Aorta (tissue), 5 donors: ENCODE measurements around the gene LRR1. TPM values are rescaled to one million over a fixed set of nuclear protein-coding genes. Genes with fewer than 3 reads are reported as not detected.

Experiments
- ATAC-seq: fragments of 200-7000 bp; cut with Tn5 transposase; one replicate; pipeline ENCODE4 v1.9.1; 2022; ENCODE audit warnings: moderate library complexity; ENCODE audit not compliant: low FRiP score
- DNase-seq, 2 donors: peaks; one replicate each; pipeline ENCODE4 v3.0.0-alpha.2; 2020
- H3K27ac ChIP-seq, 2 donors: one replicate each; pipeline ENCODE4 v1.5.1; 2013; ENCODE audit warnings: low read length in 2 of 2, mild to moderate bottlenecking in 2 of 2, moderate library complexity in 2 of 2, control low read depth in 1 of 2, inconsistent platforms in 1 of 2, low read depth in 1 of 2
- H3K27me3 ChIP-seq, 2 donors: one replicate each; pipeline ENCODE4 v1.6.1; 2013; ENCODE audit warnings: control low read depth in 1 of 2, low read length in 1 of 2, mild to moderate bottlenecking in 1 of 2, moderate library complexity in 1 of 2; ENCODE audit not compliant: insufficient read depth in 2 of 2, control insufficient read depth in 1 of 2
- H3K36me3 ChIP-seq, 2 donors: one replicate each; pipeline ENCODE4 v1.6.1; 2013; ENCODE audit warnings: control low read depth in 1 of 2, low read length in 1 of 2, mild to moderate bottlenecking in 1 of 2; ENCODE audit not compliant: insufficient read depth in 2 of 2, control insufficient read depth in 1 of 2
- H3K4me1 ChIP-seq, 2 donors: one replicate each; pipeline ENCODE4 v1.6.1; 2013; ENCODE audit warnings: low read length in 2 of 2, control low read depth in 1 of 2, mild to moderate bottlenecking in 1 of 2, moderate library complexity in 1 of 2; ENCODE audit not compliant: insufficient read depth in 2 of 2, control insufficient read depth in 1 of 2
- H3K4me3 ChIP-seq, 2 donors: one replicate each; pipeline ENCODE4 v1.5.1; 2013; ENCODE audit warnings: low read length in 2 of 2, control low read depth in 1 of 2, mild to moderate bottlenecking in 1 of 2
- H3K9me3 ChIP-seq: one replicate; pipeline ENCODE4 v1.6.1; 2013; ENCODE audit warnings: mild to moderate bottlenecking, low read length; ENCODE audit not compliant: control insufficient read depth
- WGBS, 2 donors: extraction: QIAGEN DNeasy Blood & Tissue Kit; methylation state at CpG; one replicate each; pipeline ENCODE4 v1.1.7; 2013; 5-methylcytosine and 5-hydroxymethylcytosine counted together
- intact Hi-C, 2 donors: fragments of 100-400 bp; cut with DNase I; formaldehyde crosslinking; loops; one replicate each; pipeline versions ENCODE4 v1.14.2 to v1.15.0; 2022
- polyA plus RNA-seq, 2 donors: library from polyadenylated mRNA; stranded (reverse); fragments of 200-250 nt; gene quantifications; one replicate each; pipeline ENCODE4 v1.2.3, GENCODE V29; 2013
- total RNA-seq, 2 donors: library from RNA; stranded (reverse); fragmentation: NEBNext Ultra II Directional; extraction: Animal tissue kit (Norgen Biotek cat#: 25700); gene quantifications; one replicate each; pipeline ENCODE4 v1.2.1, GENCODE V29; 2021
- donor health status: healthy with polysubstance abuse.
- donor health status: Bipolar disorder and iron deficiency.
- donor health status: DM: no; HTN: no; CAD: no.
- donor health status: DM: no; HTN: no; CAD: no.
- donor health status: DM: yes; HTN: yes; CAD: no.

Gene LRR1
- total and polyA plus RNA-seq, 4 donors: 5.2 to 14.3 (median 5.6) TPM

DNA sequence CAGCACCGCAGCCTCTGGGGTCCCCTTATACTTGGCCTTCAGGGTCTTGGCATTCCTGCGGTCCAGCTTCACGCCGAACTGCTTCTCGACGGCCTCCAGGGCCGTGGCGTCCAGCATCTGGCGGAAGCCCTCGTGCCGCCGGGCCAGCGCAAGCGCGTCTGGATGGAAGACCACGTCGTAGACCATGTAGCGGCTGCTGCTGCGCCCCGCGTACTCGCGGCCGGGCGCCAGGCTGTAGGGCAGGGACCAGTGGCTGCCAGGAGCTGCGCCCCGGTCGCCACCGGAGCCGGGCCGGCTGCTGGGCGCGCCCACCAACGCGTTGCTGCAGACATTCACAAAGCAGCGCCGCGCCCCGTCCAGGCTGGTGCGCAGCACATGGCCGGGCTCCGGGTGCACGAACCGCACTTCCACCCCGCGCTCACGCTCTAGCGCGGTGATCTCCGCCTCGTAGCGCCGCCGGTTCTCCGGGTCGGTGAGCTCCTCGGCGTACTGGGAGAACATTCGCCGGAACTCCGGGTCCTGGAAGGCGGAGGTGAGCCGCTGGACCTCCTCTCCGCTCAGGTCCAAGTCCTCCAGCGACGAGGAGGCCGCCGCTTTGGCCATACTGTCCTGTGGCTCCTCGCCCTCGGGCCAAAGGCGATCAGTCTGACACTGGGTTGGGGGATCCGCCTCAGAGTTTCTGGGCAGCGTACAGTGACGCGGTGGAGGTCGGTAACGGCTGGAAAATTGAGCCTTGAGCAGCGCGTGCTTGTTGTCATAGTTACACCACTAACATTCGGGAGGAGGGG, 36.0 kb downstream of the LRR1 start, which contains the start of gene DNAAF2:
DNAAF2 (minus strand) TSS at position 698 of the 788 bp plus-strand sequence; CDS start at position 603, 95 bp downstream.
- peak; percentile 71 to 87 for DNase-seq
- no peaks in the 10 kb centered on the region for H3K36me3 ChIP-seq
- no peaks in the 10 kb centered on the region for H3K27me3 ChIP-seq
- WGBS, 2 donors: 0 to 1% methylated on average over 69 to 80 of the region's 80 CpGs
- intact Hi-C loops: loop anchor here (2.0 to 10.0 kb wide), 3 partner anchors 58 to 220 kb away; partner anchors contain the start of genes KLHDC1 (in 2 of the 2), NEMF (in 2 of the 2) and KLHDC2 (in 1 of the 2)
- peak within 1 kb of the TSS; percentile 8 to 64 for H3K27ac ChIP-seq
- peaks cover 0 to 5% of the 10 kb centered on the region in 2 donors for H3K4me1 ChIP-seq
- H3K4me3 ChIP-seq: peak within 1 kb of the TSS; percentile 58 to 81
- peak; percentile 78 for ATAC-seq
- H3K9me3 ChIP-seq: no peaks in the 10 kb centered on the region

DNA sequence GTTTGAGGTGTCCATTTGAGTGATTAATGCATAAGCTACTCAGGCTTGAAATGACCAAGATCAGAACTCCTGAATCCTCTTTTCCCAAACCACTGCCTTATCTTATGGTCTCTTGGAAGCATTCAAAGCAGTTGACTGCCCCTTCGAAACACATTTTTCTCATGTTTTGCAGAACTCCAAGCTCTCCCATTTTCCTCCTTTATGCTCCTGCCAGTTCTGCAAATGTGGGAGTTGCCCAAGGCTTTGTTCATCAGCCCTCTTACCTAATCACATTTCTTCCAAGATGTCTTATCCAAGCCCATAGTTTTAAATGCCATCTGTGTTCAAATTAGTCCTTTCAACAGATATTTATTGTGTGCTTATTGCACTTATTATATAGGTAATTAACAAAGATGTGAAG, 38.1 kb downstream of the LRR1 start:
- ATAC-seq: no peak
- 71 to 82% methylated on average over 1 of the region's 1 CpG for WGBS, 2 donors

GRCh38 chr14:49637534-49638078, 38.9 kb downstream of the LRR1 start:
- H3K4me3 ChIP-seq: no peak overlapping the region
- H3K27ac ChIP-seq: no peak overlapping the region
- no peaks in the 10 kb centered on the region for H3K36me3 ChIP-seq
- H3K4me1 ChIP-seq: peaks cover 0 to 3% of the 10 kb centered on the region in 2 donors
- intact Hi-C loops: loop anchor here (5.0 to 10.0 kb wide), 2 partner anchors 55 to 217 kb away; partner anchors contain the start of genes NEMF (in 2 of the 2) and KLHDC1 (in 1 of the 2)
- WGBS, 2 donors: 86 to 87% methylated on average over 3 of the region's 3 CpGs
- H3K27me3 ChIP-seq: no peaks in the 10 kb centered on the region
- H3K9me3 ChIP-seq: no peaks in the 10 kb centered on the region
- DNase-seq (no peak), ATAC-seq (no peak)

More for the DNA sequence above, 38.1 kb downstream of the LRR1 start:
- Histone ChIP-seq H3K27ac (no peak overlapping the region), H3K36me3 (no peaks in the 10 kb centered on the region), H3K4me3 (no peak overlapping the region), H3K4me1 (peaks cover 0 to 5% of the 10 kb centered on the region in 2 donors), H3K9me3 (no peaks in the 10 kb centered on the region), H3K27me3 (no peaks in the 10 kb centered on the region)
- intact Hi-C loops: loop anchor here (5.0 to 10.0 kb wide), 2 partner anchors 55 to 218 kb away; partner anchors contain the start of genes NEMF (in 2 of the 2) and KLHDC1 (in 1 of the 2)
- DNase-seq: no peak

DNA sequence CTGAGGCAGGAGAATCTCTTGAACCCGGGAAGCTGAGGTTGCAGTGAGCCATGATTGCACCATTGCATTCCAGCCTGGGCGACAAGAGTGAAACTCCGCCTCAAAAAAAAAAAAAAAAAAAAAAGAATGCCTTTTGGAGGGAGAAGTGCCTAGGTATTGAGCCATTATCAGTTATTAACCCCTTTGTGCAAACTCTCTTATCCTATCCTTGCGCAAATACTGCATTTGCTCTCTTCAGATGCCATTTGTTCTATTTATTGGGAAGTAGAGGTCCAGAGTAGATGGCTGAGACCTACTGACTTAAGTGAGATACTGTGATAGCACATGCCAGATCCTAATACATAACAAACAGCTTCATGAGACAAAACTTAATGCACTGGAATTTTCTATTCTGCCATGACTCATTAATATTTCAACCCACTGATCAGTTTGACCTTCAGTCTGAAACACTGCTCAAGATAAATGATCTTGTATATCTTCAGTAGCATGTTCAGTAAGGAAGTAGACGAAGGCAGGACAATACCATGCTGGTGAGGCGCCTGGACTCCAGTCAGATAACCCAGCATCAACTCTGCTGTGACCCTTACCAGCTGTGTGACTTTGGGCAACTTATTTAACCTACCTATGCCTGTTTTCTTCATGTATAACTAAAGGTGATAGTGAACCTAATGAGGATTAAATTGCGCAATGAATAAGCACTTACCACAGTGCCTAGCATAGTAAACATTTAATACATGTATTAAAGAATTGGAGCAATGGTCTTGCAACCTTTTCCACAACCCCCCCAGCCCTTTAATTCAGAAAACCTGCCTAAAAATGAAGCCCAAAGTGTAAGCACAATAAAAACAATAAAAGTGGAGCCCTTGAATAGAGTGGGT, 42.0 kb downstream of the LRR1 start:
- H3K4me3 ChIP-seq: no peak overlapping the region
- WGBS, 2 donors: 91 to 95% methylated on average over 7 of the region's 7 CpGs

GRCh38 chr14:49641697-49642129, 43.0 kb downstream of the LRR1 start:
- WGBS, 2 donors: 62 to 70% methylated on average over 8 of the region's 8 CpGs
- intact Hi-C loops: no loop called here
- no peaks in the 10 kb centered on the region for H3K9me3 ChIP-seq
- no peaks in the 10 kb centered on the region for H3K27me3 ChIP-seq
- H3K4me3 ChIP-seq: no peak overlapping the region
- H3K4me1 ChIP-seq: no peaks in the 10 kb centered on the region
- H3K36me3 ChIP-seq: no peaks in the 10 kb centered on the region
- ATAC-seq: no peak
- DNase-seq: no peak
- no peak overlapping the region for H3K27ac ChIP-seq

More for the DNA sequence above, 42.0 kb downstream of the LRR1 start:
- Histone ChIP-seq H3K9me3 (no peaks in the 10 kb centered on the region), H3K4me1 (peaks cover 0 to 3% of the 10 kb centered on the region in 2 donors), H3K27ac (no peak overlapping the region), H3K27me3 (no peaks in the 10 kb centered on the region), H3K36me3 (no peaks in the 10 kb centered on the region)
- ATAC-seq (no peak), DNase-seq (no peak)
- intact Hi-C loops: no loop called here

GRCh38 chr14:49642163-49642562, 43.4 kb downstream of the LRR1 start:
- no peaks in the 10 kb centered on the region for H3K4me1 ChIP-seq
- no peak overlapping the region for H3K27ac ChIP-seq
- DNase-seq (no peak), ATAC-seq (no peak)
- H3K36me3 ChIP-seq: no peaks in the 10 kb centered on the region
- intact Hi-C loops: no loop called here
- no peak overlapping the region for H3K4me3 ChIP-seq
- no peaks in the 10 kb centered on the region for H3K27me3 ChIP-seq
- H3K9me3 ChIP-seq: no peaks in the 10 kb centered on the region

DNA sequence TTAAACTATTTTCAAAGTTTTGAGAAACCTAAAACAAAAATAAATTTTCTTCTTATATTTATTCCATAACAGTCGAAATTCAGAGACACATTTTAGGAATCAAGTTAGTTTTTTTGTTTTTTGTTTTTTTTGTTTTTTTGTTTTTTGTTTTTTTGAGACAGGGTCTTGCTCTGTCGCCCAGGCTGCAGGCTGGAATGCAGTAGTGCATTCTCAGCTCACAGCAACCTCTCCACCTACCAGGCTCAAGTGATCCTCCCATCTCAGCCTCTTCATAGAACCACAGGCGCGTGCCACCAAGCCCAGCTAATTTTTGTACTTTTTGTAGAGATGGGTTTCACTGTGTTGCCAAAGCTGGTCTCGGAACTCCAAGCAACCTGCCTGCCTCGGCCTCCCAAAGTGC, 54.8 kb downstream of the LRR1 start:
- Histone ChIP-seq H3K4me1 (no peaks in the 10 kb centered on the region), H3K36me3 (no peaks in the 10 kb centered on the region), H3K27ac (no peak overlapping the region), H3K4me3 (no peak overlapping the region), H3K9me3 (no peaks in the 10 kb centered on the region), H3K27me3 (no peaks in the 10 kb centered on the region)
- intact Hi-C loops: no loop called here
- DNase-seq: no peak
- 93 to 95% methylated on average over 6 of the region's 6 CpGs for WGBS, 2 donors
- no peak for ATAC-seq

DNA sequence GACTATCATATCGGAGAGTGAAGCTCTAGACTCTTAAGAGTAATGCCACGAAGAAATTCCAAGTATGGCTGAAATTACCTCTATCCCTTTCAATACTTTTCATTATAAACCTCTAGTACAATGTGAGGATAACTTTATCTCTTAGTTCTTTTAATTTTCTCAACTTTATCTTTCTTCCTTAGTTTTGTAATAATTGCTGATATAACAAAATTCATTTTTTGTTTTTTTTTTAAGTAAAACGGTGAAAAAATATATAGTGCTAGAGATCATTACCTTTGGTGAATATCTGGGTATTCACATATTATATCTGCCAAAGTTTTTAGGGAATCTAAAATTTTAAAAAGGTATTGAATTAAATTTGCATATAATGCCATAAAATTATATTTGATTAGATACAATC, 55.8 kb downstream of the LRR1 start:
- ATAC-seq: no peak
- no peak for DNase-seq
- intact Hi-C loops: no loop called here
- H3K9me3 ChIP-seq: no peaks in the 10 kb centered on the region
- H3K27ac ChIP-seq: no peak overlapping the region
- H3K4me1 ChIP-seq: no peaks in the 10 kb centered on the region
- no peaks in the 10 kb centered on the region for H3K36me3 ChIP-seq
- H3K27me3 ChIP-seq: no peaks in the 10 kb centered on the region
- 95% methylated on average over 3 of the region's 3 CpGs for WGBS, 2 donors
- H3K4me3 ChIP-seq: no peak overlapping the region
